Natural killer cell (primary cell): ENCODE results near the gene CDC6. TPM values are rescaled to one million over a fixed set of nuclear protein-coding genes. Genes with fewer than 3 reads are reported as not detected.

ENCODE experiments used
- ATAC-seq, 3 donors: fragments of 150-1000 bp in 2 of 3; fragments of 200-7000 bp in 1 of 3; cut with Tn5 transposase; 1 replicate in 1 of 3; 2 replicates in 2 of 3; pipeline ENCODE4 v1.10.0; 2021; ENCODE audit warnings: mild to moderate bottlenecking in 2 of 3, moderate library complexity in 2 of 3
- DNase-seq, 2 donors: peaks; one replicate each; pipeline versions ENCODE4 v3.0.0 to v3.0.0-alpha.2; 2013 to 2021; ENCODE audit warnings: mixed read lengths in 1 of 2
- H3K27ac ChIP-seq: one replicate; pipeline ENCODE4 v1.5.1; 2013; ENCODE audit warnings: mild to moderate bottlenecking, low read length
- H3K27me3 ChIP-seq: one replicate; pipeline ENCODE4 v1.6.1; 2013; ENCODE audit warnings: low read length; ENCODE audit not compliant: control insufficient read depth, insufficient read depth
- H3K36me3 ChIP-seq: one replicate; pipeline ENCODE4 v1.6.1; 2013; ENCODE audit warnings: low read length; ENCODE audit not compliant: control insufficient read depth, insufficient read depth
- H3K4me1 ChIP-seq: one replicate; pipeline ENCODE4 v1.6.1; 2013; ENCODE audit warnings: low read length; ENCODE audit not compliant: control insufficient read depth, insufficient read depth
- H3K4me3 ChIP-seq: one replicate; pipeline ENCODE4 v1.5.1; 2013; ENCODE audit warnings: low read length
- H3K9me3 ChIP-seq: one replicate; pipeline ENCODE4 v1.6.1; 2013; ENCODE audit warnings: low read length; ENCODE audit not compliant: control insufficient read depth, insufficient read depth
- H3K27ac Mint-ChIP-seq, 2 donors: one replicate each; pipeline ENCODE4 v1.8.0; 2022; ENCODE audit warnings: mild to moderate bottlenecking in 2 of 2, mixed read lengths in 2 of 2, moderate library complexity in 1 of 2
- H3K27me3 Mint-ChIP-seq, 2 donors: one replicate each; pipeline ENCODE4 v1.8.0; 2022; ENCODE audit warnings: low read depth in 2 of 2, mixed read lengths in 2 of 2
- H3K36me3 Mint-ChIP-seq: one replicate; pipeline ENCODE4 v1.8.0; 2022; ENCODE audit warnings: mixed read lengths
- H3K4me1 Mint-ChIP-seq, 2 donors: one replicate each; pipeline ENCODE4 v1.8.0; 2022; ENCODE audit warnings: mixed read lengths in 2 of 2
- H3K4me3 Mint-ChIP-seq: one replicate; pipeline ENCODE4 v1.8.0; 2022; ENCODE audit warnings: mild to moderate bottlenecking, moderate library complexity, mixed read lengths
- H3K9me3 Mint-ChIP-seq, 2 donors: one replicate each; pipeline ENCODE4 v1.8.0; 2022; ENCODE audit warnings: mixed read lengths in 2 of 2
- CTCF ChIP-seq: fragments of 200-600 bp; IDR thresholded peaks from one replicate; pipeline ENCODE4 v1.8.0; 2022; ENCODE audit warnings: antibody characterized with exemption
- WGBS: methylation state at CpG from one replicate; pipeline ENCODE4 v1.1.7; 2013; ENCODE audit warnings: missing lambda C conversion rate; ENCODE audit not compliant: insufficient coverage; 5-methylcytosine and 5-hydroxymethylcytosine counted together
- intact Hi-C: fragments of 100-400 bp; cut with micrococcal nuclease; formaldehyde crosslinking; loops from one replicate; pipeline ENCODE4 v1.14.2; 2022
- total RNA-seq, 4 donors: library from RNA; stranded (reverse); fragments of 120-200 nt in 1 of 4; gene quantifications; one replicate each; pipeline versions ENCODE4 v1.2.3 to v1.2.4, GENCODE V29; 2013 to 2022

Gene CDC6
- total RNA-seq, 3 donors from 2014 or later (not counting 1 experiment from before 2014, with no cell fraction given), result 3.4 to 4.9 (median 3.8) TPM

DNA sequence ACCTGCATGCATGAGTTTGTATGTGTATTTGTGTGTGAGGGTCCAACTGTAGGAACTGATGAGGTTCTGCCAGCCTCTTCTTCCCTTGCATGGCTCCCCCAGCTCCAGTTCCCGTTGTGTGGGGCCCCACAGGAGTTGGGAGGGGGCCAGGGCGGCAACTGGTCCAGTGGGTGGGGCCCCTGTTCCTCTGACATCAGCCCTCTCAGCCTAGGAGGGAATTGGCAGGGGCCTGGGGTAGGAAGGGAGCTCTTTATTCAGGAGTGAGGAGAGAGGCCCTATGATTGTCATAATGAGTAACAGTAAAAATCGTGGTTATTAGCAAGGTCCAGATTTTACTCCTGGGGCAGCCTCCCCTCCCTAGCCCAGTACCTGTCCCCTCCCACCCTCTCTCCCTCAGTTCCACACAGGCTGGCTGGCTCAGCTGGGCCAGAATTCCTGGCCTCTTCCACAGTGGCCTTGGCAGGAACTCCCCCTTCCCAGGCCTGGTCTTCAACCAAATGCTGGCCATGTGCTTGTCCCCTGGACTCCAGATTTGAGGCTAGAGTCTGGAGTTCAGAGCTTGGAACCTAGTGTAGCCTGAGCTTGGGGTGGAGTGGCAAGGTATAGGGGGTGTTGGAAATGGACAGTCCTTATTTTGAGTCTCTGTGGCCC, 40.2 kb downstream of the CDC6 start:
- H3K36me3 Mint-ChIP-seq, result no peaks in the 10 kb centered on the region
- peaks cover 73 to 80% of the 10 kb centered on the region in 2 donors for H3K4me1 Mint-ChIP-seq
- Histone ChIP-seq H3K27me3 (no peaks in the 10 kb centered on the region), H3K4me1 (peaks cover 95% of the 10 kb centered on the region), H3K36me3 (peaks cover 21% of the 10 kb centered on the region), H3K9me3 (no peaks in the 10 kb centered on the region), H3K27ac (peak overlapping the region; percentile 98), H3K4me3 (no peak overlapping the region)
- ATAC-seq, result no peak
- intact Hi-C loops, result no loop called here
- H3K27ac Mint-ChIP-seq, result peak overlapping the region; percentile 99
- peak overlapping the region; percentile 17 for H3K4me3 Mint-ChIP-seq
- no peaks in the 10 kb centered on the region for H3K27me3 Mint-ChIP-seq
- 43% methylated on average over 3 of the region's 3 CpGs for WGBS
- no peaks in the 10 kb centered on the region for H3K9me3 Mint-ChIP-seq
- DNase-seq, result no peak
- no peak for TF ChIP-seq CTCF

DNA sequence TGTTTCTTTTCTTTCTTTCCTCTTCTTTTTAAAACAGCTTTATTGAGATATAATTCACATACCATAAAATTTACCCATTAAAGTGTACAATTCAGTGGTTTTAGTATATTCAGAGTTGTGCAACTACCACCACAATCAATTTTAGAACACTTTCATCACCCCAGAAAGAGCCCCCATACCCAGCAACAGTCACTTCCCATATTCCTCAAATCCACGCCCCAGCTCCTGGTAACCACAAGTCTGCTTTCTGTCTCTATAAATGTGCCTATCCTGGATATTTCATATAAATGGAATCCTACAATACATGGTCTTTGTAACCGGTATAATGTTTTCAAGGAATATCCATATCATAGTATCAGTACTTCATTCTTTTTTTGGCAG, 40.7 kb downstream of the CDC6 start:
- no peaks in the 10 kb centered on the region for H3K27me3 ChIP-seq
- H3K4me1 ChIP-seq, result peaks cover 94% of the 10 kb centered on the region
- peak overlapping the region; percentile 98 for H3K27ac ChIP-seq
- no peak for TF ChIP-seq CTCF
- H3K4me1 Mint-ChIP-seq, result peaks cover 68 to 76% of the 10 kb centered on the region in 2 donors
- H3K36me3 ChIP-seq, result peaks cover 21% of the 10 kb centered on the region
- DNase-seq (no peak), ATAC-seq (no peak)
- no peaks in the 10 kb centered on the region for H3K27me3 Mint-ChIP-seq
- H3K9me3 Mint-ChIP-seq, result no peaks in the 10 kb centered on the region
- no peaks in the 10 kb centered on the region for H3K36me3 Mint-ChIP-seq
- H3K4me3 ChIP-seq, result no peak overlapping the region
- no peaks in the 10 kb centered on the region for H3K9me3 ChIP-seq
- intact Hi-C loops, result no loop called here
- no peak overlapping the region for H3K4me3 Mint-ChIP-seq
- H3K27ac Mint-ChIP-seq, result peak overlapping the region; percentile 99
- WGBS, result 91% methylated on average over 1 of the region's 2 CpGs

DNA sequence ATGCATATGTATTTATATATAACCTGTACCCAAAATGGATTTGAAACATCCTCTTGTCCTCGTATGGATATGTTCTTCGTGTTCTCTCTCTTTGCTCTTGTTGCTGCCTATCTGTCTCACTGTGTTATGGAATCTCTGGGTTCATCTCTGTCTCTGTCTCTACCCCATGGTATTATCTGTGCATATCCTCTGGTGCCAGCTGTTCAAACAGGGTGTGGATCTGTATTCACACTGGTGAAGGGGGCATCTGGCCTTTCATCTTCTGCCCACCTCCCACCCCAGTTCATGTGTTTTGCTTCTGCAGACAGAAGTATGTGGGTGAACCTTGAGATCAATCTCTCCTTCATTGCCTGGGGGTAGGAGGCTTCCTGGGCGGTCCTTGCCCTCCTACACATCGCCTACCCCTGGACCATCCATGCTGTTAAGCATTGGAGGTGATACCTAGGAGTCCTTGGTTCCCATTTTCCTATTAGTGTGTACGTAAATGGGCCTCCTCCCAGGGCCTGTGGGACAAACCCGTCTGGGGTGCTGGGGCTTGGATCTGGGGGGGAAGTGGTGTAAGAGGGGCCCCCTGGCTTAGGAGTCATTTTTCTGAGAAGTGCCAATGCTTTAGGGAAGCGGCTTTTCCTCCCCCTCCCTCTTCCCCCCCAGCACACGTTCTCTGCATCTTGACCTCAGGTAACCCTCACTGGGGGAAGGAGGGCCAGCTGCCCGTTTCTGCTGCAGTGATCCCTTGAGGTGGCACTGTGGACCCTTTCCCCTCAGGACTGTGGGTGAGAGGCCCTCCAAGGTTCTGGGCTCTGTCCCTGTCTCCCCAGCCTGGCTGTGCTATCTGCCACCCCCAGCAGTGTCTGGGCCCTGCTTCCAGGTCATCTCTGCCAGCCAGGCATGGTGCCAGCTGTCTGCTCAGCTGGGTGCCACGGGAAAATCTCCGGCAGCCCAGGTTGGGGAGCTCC, 42.4 kb downstream of the CDC6 start:
- Mint-ChIP-seq H3K27me3 (no peaks in the 10 kb centered on the region), H3K36me3 (no peaks in the 10 kb centered on the region), H3K4me1 (peaks cover 63 to 74% of the 10 kb centered on the region in 2 donors), H3K27ac (peak overlapping the region; percentile 11 to 67), H3K9me3 (no peaks in the 10 kb centered on the region), H3K4me3 (peak overlapping the region; percentile 2)
- no peak for TF ChIP-seq CTCF
- DNase-seq, result peak; percentile 17 to 57
- H3K27me3 ChIP-seq, result no peaks in the 10 kb centered on the region
- H3K27ac ChIP-seq, result peak overlapping the region; percentile 61
- no peak overlapping the region for H3K4me3 ChIP-seq
- H3K9me3 ChIP-seq, result no peaks in the 10 kb centered on the region
- H3K4me1 ChIP-seq, result peaks cover 94% of the 10 kb centered on the region
- peaks cover 21% of the 10 kb centered on the region for H3K36me3 ChIP-seq
- 29% methylated on average over 10 of the region's 11 CpGs for whole genome bisulfite sequencing
- intact Hi-C loops, result no loop called here
- ATAC-seq, result peak in 2 of 3 donors; percentile 4 to 61
